NCI-H82 treated with DMSO at 0.1 percent for 48 hours (cell line): Measurements from ENCODE around the gene ZSWIM3.

Experiments
- DNase-seq: peaks from one replicate; lab custom pipeline; 2025; ENCODE audit not compliant: unreplicated experiment; lab: John Stamatoyannopoulos, UW

The ZSWIM3 gene

GRCh38 chr20:45927071-45927878 is 69.9 kb downstream of the ZSWIM3 start:
- DNase-seq: no peak
